ENCODE results near the gene AEBP1.

Gene AEBP1

GRCh38 chr7:44087911-44088838 is 16.0 kb upstream of the AEBP1 start:
- no peak for DNase-seq

GRCh38 chr7:44093102-44093641 is 11.0 kb upstream of the AEBP1 start:
- DNase-seq: no peak

GRCh38 chr7:44094365-44094764 is 9.8 kb upstream of the AEBP1 start:
- DNase-seq: no peak

- DNase-seq: no peak
Observed at GRCh38 chr7:44094883-44095592, 9.1 kb upstream of the AEBP1 start.

- DNase-seq: no peak
Observed at GRCh38 chr7:44095781-44096180, 8.4 kb upstream of the AEBP1 start.

GRCh38 chr7:44096326-44096881 is 7.7 kb upstream of the AEBP1 start:
- DNase-seq: no peak

- no peak for DNase-seq
Observed at GRCh38 chr7:44097064-44097932, 6.8 kb upstream of the AEBP1 start.

GRCh38 chr7:44098092-44099068 is 5.8 kb upstream of the AEBP1 start:
- DNase-seq: no peak

GRCh38 chr7:44099669-44100068 is 4.5 kb upstream of the AEBP1 start:
- no peak for DNase-seq

- no peak for DNase-seq
Observed at GRCh38 chr7:44100458-44101302, 3.5 kb upstream of the AEBP1 start.

- no peak for DNase-seq
Observed at GRCh38 chr7:44101303-44101965, 2.7 kb upstream of the AEBP1 start.

GRCh38 chr7:44101966-44102845 is 1.9 kb upstream of the AEBP1 start:
- no peak for DNase-seq

GRCh38 chr7:44102846-44103565 is 1.1 kb upstream of the AEBP1 start:
- no peak for DNase-seq

- no peak for DNase-seq
Observed at GRCh38 chr7:44103566-44103922, 601 bp upstream of the AEBP1 start.

- no peak for DNase-seq
Observed at GRCh38 chr7:44104860-44105771, 971 bp downstream of the AEBP1 start.

- no peak for DNase-seq
Observed at GRCh38 chr7:44105832-44106231, 1.7 kb downstream of the AEBP1 start.

All from NCI-H1436 treated with DMSO at 0.1 percent for 48 hours (cell line).